HG02943 (cell line): ENCODE measurements around the gene ABCB9.

ENCODE experiments used
- ATAC-seq: cut with Tn5 transposase; IDR thresholded peaks from one replicate; pipeline ENCODE4 v1.9.1; 2021; ENCODE audit warnings: mild to moderate bottlenecking, low read depth, moderate library complexity; ENCODE audit not compliant: unreplicated experiment

Gene ABCB9

GRCh38 chr12:122884091-122884826 is 82.0 kb downstream of the ABCB9 start:
- ATAC-seq: no peak

- ATAC-seq: no peak
Observed at GRCh38 chr12:122882908-122883558, 83.2 kb downstream of the ABCB9 start.

- ATAC-seq: no peak
Observed at GRCh38 chr12:122880668-122881067, 85.6 kb downstream of the ABCB9 start.

GRCh38 chr12:122880155-122880667 is 86.1 kb downstream of the ABCB9 start:
- ATAC-seq: no peak
